Hippocampal formation (tissue), 2 donors: ENCODE data around the gene CD3E.

Source experiments
- DNase-seq, 2 donors: peaks; one replicate each; lab custom pipeline; 2025; lab: John Stamatoyannopoulos, UW

Gene CD3E

DNA sequence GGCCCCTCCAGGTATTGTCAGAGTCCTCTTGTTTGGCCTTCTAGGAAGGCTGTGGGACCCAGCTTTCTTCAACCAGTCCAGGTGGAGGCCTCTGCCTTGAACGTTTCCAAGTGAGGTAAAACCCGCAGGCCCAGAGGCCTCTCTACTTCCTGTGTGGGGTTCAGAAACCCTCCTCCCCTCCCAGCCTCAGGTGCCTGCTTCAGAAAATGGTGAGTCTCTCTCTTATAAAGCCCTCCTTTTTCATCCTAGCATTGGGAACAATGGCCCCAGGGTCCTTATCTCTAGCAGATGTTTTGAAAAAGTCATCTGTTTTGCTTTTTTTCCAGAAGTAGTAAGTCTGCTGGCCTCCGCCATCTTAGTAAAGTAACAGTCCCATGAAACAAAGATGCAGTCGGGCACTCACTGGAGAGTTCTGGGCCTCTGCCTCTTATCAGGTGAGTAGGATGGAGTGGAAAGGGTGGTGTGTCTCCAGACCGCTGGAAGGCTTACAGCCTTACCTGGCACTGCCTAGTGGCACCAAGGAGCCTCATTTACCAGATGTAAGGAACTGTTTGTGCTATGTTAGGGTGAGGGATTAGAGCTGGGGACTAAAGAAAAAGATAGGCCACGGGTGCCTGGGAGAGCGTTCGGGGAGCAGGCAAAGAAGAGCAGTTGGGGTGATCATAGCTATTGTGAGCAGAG, at the start of gene CD3E:
Gene CD3E (plus strand): TSS at position 163 of the 681 bp plus-strand sequence. CDS start 223 bp downstream, at position 386.
- DNase-seq = no peak

DNA sequence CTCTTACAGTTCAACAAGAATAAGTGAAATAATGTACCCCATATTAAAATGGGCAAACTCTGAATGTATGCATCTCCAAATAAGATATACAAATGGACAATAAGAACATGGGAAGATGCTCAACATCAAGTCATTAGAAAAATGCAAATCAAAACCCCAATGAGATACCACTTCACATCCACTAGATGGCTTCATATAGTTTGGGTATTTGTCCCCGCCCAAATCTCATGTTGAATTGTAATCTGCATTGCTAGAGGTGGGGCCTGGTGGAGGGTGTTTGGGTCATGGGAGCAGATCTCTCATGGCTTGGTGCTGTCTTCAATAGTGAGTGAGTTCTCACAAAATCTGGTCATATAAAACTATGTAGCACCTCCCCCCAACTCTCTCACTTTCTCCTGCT, 46.1 kb upstream of the CD3E start:
- DNase-seq = no peak

DNA sequence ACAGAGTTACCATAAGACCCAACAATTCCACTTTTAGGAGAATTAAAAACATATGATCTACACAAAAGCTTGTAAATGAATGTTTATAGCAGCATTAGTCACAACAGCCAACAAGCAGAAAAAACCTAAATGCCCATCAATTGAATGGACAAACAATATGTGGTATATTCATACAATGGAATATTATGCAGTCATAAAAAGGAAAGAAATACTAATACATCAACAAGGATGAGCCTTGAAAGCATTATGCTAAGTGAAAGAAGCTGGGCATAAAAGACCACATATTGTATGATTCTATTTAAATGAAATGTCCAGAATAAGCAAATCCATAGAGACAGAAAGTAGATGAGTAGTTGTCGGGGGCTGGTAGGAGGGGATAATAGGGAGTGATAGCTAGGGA, 45.4 kb upstream of the CD3E start:
- no peak for DNase-seq

DNA sequence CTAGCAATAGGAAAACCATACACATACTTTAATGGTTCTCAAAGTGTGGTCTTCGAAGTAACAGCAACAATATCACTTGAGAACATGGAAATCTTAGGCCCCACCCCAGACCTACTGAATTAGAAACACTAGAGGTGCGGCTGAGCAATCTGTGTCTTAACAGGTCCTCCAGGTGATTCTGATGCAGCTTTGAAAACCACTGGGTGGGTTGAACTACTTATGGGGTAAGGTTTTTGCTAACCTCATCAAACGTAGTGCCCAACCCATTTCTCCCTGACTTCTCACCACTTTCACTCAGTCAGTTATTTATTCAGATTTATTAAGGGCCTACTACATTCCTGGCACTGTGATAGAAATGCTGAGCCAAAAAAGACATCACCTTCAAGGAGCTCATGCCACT, 44.2 kb upstream of the CD3E start:
- DNase-seq = no peak

DNA sequence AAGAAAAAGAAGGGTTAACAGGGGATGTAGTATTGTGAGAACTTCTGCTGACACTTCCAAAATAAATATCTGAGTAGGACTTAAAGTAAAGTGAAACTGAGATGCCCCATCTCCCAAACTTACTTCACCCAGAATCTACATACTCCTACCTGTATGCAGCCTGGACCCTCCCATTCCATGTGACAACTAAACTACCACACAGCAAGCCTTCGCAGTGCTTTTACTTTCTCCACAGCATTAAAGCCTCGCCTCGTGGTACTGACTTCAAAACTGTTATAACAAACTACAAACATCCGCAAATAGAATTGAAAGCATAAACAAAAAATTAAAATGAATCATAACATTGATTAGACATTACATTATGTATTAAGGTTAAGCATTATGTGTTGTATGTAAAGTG, 41.4 kb upstream of the CD3E start:
- no peak for DNase-seq

DNA sequence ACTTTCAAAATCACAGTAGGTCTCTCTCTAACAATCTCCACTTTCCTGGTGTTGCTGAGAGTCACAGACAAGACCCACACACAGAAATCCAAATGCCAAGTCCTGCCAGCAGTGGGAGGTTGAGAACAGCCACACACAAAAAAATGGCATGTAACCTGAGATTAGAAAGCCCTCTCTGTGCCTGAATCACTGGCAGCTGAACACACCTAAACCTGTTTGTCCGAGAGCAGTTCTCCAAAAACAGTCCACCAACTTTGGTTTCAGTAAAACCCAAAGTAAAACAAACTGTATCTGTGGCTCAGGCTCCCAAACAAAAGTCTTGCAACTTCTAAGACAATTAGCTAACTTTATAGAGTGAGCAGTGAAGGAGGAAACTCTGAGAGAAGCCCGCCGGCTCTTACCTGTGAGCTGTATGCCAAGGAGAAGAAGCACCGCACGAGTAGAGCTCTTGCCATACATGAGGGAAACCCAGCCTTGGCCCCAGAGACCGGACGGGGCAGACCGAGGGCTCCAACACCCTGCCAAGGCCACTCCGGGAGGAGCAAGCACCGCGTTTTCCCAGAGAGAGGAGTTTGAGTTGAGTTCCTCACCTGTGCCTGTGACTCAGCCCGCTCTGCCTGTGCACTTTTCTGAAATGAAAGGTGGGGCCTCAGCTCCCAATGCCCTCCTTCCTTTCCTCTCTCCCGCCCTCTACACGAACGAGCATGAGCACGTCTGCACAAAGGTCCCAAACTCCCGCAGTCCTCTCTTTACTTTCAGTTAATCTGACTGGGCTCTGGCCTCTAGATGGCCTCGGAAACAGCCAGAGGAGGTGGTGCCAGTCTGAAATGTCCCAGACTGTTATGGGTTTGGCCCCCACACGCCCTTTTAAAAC, 40.6 kb upstream of the CD3E start, which contains the start of gene MPZL2:
Gene MPZL2 (minus strand): TSS at position 603 of the 874 bp plus-strand sequence. CDS start 144 bp downstream, at position 459.
- no peak for DNase-seq

DNA sequence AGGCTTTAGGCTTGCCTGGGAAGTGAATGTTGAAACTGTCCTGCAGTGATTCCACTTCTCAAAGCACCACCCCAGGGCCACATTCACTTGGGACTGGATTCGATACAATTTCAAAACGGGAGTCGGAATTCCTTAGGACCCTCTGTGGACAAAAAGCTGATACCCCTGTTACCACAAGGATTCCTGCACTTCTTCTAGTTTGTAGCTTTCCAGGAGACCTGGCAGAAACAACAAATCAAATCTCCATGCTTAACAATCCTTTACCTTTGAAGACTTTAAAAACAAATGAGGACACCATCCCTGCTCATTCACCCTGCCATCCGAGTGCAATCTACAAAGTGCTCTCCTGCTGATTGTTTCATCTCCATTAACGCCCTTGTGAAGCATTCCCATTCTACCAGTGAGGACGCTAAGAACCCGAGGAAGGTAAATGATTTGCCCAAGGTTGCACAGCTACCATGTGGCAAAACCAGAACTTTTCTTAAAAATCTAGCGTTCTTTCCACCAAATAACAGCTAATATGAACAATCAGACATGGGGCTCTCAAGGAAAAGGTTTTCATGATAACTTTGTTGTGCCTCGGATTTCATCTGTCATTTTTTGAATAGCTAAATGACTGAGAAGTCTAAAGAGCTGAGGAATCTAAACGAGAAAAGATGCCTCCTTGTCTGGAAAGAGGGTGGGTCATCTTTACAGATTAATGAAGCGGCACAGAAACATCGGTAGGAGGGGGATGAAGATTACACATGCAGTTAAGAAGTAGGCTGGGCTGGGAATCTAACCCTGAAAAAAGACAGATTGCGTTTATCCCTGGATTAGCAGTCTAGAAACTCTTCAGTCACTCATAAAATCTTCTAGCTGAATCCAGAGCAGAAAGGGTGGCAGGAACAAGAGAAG, 39.7 kb upstream of the CD3E start:
- no peak for DNase-seq

DNA sequence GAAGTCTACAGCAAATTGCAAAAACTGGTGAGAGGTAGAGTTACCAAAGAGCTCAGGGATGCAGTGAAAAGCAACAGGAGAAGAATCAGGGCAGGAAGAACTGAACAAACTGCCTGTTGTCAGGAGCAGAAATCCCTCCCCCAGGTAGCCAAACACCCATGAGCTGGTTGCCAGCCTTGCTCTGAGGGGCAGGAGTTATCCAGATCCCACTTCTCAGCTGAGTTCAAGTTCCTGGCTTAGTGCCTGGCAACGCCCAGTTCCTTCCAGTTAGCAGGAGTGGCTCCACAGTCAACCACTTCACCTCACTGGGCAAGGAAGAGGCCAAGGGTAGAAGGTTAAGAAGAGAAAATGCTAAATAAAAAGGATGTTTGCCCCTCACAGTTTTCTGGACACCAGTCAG, 38.6 kb upstream of the CD3E start:
- DNase-seq = no peak

DNA sequence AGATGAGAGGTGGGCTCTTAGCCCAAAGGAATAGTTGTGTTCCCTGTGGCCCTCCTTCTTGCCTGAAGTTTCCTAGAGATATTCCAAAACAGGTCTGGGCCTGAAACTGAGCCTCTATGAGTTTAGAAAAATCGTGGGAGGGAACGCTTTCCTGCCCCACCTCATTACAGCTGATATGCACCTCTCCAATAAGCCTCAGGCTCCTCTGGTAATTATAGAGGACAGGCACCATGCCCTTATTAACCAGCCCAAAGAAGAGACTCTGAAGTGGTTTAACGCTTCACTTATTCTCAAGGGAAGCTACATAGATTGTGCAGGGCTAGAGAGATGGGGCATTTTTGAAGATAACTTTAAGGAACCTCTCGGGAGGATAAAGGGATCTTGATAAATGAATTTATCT, 37.0 kb upstream of the CD3E start:
- DNase-seq = no peak

DNA sequence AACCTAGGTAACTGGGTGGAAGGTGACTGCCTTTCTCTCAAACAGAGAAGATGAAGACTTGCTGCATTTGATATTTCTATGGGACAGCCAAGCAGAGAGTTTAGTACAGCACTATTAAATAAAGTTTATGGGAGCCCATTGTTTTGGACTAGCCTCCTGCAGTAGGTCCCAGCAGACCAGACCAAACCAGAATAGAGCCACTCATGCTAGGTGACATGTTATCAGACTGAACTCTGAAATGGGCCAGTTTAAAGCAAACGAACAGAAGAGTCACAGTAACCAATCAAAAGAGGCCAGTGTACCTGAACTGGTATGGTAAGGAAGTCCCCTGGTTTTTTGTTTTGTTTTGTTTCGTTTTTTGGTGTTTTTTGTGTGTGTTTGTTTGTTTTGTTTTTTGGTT, 32.5 kb upstream of the CD3E start:
- DNase-seq = no peak

DNA sequence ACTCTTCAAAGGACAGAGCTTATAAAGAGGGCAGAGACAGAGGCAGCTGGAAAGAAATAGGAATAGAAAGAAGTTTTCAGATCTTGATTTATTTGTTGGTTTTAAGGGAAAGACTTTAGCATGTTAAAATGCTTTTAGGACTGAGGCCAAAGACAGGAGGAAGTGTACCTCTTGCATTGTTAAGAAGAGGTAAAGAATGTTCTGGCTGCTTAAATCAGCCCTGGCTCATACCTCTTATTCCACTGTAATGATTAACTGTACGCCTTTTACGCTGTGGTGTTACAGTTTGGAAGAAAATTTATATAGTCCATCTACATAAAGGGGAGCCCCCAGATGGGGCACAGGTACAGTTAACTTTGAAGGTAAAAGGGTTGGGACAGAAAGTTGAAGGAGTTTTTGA, 30.3 kb upstream of the CD3E start:
- no peak for DNase-seq

DNA sequence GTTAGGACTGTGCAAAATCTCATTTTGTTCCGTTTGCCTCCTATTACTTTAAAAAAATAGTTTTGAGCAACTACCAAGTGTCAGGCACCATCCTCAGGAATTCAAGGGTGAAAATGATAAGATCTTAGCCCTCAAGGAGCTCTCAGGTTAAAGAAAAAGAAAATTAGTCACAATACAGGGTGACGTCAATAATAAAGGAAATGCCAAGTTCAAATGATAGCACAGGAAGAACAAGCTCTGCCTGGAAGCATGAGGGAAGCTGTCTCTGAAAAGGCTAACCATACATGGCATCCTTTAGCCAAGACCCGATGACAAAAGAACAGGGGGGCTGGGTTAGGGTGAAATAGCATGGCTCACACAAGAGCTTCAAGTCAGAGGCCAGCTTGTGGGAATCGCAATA, 29.4 kb upstream of the CD3E start:
- DNase-seq = no peak

DNA sequence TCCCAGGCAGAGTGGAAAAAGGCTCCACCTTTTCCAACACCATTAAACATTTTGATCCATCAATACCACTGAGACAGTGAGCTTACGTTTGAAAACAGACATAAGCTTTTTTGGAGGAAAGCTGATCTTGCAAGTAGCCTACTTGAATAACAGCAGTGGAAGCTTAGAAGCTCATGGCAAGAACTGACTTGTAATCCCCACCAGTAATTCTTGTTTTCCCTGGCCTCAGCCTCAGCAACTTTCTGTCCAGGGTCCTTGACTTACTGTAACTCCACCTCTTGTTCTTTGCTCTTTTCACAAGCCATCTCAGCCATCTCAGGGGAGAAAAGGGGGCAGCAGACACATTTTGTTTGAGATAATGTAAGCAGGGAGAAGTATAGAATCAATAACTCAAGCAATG, 28.1 kb upstream of the CD3E start:
- no peak for DNase-seq

DNA sequence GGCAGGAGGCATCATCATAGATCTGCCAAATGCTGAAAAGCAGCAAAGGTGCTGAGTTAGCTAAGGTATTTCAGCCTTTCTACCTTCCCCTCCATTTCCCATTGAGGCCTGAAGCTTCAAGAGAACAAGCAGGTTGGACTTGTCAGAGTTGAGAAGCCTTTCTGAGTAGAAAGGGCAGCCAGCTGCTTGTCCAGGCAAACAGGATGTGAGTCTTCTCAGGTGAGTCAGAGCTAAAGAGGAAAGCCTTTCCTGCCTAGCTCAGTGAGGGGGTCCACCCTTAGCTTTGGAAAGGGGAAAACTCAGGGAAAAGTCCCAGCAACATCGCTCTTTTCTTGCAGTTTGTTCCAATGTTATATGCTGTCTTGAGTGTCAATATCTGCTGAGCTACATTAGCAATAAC, 27.2 kb upstream of the CD3E start:
- no peak for DNase-seq

DNA sequence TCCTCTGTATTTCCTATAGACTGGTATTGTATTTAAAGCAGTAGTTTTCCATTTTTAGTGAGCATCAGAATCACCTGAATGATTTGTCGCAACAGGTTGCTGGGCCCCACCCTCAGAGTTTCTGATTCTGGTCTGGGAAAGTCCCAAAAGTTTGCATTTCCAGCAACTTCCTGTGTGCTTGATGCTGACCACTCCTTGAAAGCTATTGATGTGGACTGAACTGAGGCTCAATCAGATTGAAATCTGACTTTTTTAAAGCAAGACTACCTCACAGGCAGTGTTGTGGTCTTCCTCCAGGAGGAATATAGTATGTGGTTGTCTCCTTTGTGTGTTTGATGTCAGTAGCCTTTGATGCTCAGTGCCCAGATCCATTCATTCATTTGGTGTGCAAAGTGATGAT, 23.2 kb upstream of the CD3E start:
- DNase-seq = no peak

DNA sequence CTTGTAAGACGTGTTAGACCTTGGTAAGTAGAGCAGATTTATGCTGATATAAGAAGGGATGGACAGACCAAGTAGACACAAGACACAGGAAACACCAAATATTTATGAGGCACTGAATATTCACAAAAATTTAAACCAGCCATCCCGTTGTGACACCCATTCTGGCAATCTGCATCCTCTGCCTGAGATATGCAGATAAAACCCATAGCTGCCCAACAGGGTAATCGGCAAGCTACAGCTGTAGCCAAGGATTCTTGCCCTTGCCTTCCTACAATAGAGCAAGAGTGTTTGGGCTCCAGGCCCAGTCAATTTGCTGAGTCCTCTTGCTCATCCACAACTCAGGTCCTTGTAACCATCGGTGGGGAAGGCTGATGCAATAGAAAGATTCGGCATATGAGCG, 21.9 kb upstream of the CD3E start:
- no peak for DNase-seq

DNA sequence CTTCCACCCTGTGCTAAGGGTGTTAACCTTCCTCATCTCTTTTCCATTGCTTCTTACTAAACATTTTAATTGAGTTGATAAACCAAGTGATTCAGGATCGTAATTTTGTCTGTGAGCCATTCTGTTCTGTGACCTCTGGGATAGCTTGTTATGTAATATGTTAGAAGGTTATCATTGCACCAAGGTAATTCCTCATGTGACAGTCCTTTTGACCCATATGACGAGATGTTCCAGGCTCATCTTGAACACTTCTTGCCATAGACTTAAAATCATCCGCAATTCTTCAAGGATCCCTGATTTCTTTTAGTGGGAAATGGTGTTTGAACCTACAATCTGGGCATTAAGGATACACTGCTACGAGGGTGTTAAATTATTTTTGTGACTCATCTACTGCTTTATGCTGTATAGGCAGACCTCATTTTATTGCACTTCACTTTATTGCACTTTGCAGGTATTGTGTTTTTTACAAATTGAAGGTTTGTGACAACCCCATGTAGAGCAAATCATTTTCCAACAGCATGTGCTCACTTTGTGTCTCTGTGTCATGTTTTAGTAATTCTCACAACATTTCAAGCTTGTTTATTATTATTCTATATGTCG, 21.4 kb upstream of the CD3E start:
- DNase-seq = no peak

DNA sequence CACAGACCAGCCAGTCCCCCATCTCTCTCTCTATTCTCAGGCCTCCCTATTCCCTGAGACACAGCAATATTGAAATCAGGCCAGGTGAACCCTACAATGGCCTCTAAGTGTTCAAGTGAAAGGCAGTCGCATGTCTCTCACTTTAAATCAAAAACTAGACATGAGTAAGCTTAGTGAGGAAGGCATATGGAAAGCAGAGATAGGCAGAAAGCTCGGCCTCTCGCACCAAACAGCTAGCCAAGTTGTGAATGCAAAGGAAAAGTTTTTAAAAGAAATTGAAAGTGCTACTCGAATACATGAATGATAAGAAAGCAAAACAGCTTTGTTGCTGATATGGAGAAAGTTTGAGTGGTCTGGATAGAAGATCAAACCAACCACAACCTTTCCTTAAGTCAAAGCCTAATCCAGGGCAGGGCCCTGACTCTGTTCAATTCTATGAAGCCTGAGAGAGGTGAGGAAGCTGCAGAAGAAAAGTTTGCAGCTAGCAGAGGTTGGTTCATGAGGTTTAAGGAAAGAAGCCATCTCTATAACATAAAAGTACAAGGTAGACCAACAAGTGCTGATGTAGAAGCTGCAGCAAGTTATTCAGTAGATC, 20.7 kb upstream of the CD3E start:
- DNase-seq = no peak

DNA sequence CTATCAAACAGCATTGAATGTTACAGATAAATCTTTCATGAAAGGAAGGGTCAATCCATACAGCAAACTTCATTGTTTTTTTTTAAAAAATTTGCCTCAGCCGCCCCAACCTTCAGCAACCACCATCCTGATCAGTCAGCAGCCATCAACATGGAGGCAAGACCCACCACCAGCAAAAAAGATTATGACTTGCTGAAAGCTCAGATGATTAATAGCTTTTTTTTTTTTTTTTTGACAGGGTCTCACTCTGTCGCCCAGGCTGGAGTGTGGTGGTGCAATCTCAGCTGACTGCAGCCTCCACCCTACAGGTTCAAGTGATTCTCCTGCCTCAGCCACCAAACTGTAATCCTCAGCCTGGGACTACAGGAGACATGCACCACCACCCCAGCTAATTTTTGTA, 18.0 kb upstream of the CD3E start:
- DNase-seq = no peak

DNA sequence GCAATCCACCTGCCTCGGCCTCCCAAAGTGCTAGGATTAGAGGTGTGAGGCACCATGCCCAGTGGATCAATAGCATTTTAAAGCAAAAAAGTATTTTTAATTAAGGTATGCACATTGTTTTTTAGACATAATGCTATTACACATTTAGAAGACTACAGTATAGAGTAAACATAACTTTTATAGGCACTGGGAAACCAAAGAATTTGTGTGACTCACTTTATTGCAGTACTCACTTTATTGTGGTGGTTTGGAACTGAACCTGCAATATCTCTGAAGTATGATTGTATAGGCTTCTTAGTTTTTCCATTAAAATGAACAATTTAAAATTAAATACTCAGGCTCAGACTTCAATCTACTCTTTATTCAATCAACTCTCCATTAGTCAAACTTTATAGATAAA, 17.5 kb upstream of the CD3E start:
- DNase-seq = no peak

DNA sequence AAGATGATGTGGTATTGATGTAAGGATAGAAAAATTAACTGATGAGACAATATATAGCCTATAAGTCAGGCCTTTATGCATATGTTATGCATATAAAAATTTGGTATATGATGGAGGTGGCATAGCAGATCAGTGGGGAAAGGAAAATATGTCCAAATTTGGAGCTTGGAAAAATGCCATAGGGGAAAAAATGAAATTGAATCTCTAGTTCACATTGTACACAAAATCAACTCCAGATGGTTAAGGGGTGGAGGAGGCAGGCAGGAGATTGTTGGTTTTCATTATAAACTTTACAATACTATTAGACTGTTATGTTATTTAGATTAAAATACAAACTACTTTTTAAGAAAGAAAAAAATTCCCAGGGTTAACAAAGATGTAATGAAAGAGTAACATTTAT, 15.1 kb upstream of the CD3E start:
- DNase-seq = no peak

DNA sequence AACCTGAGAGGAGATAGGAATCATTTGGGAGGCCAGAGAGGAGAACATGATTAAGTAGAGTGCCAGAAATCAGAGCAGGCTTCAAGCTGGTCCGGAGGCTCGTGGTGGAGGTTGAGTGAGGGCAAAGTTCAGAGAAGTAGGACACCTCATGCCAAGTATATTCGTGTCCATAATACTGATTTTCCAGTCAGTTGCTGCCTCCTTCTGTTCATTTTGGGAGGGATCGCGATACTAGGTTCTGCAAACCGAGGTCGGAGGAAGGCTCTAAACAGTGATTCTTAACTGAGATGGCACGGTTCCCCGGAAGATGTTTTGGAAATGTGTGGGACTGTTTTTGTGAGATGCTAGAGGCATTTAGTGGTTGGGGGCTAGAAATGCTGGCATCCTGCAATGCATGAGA, 13.6 kb upstream of the CD3E start:
- DNase-seq = no peak
